HCT116 (cell line): ENCODE data around the gene ANKS1A. TPM values are rescaled to one million over a fixed set of nuclear protein-coding genes. Genes with fewer than 3 reads are reported as not detected.

Experiments used
- ATAC-seq: fragments of 200-7000 bp; cut with Tn5 transposase; 2 replicates; pipeline ENCODE4 v1.9.1; 2020; ENCODE audit warnings: mild to moderate bottlenecking, moderate library complexity
- BruUV-seq: library from RNA; stranded (reverse); fragments of 400-500 nt; replicated peaks from 2 replicates; lab custom pipeline; 2021; lab: Mats Ljungman, UMichigan
- CTCF ChIA-PET: fragments of 300-600 bp; sonication (Branson Sonifier 250); formaldehyde crosslinking; loops from one replicate; lab custom pipeline; 2021; ENCODE audit warnings: antibody characterized with exemption; lab: Charles Lee
- POLR2A ChIA-PET: fragments of 300-600, 350-600 bp; sonication (Branson Sonifier 250); formaldehyde crosslinking; loops from one replicate; lab custom pipeline; 2021; ENCODE audit warnings: antibody characterized with exemption; lab: Charles Lee
- RAD21 ChIA-PET, 2 experiments: fragments of 300-600 bp; sonication (Branson Sonifier 250); formaldehyde crosslinking; loops; one replicate each; lab custom pipeline; 2023; ENCODE audit warnings: low total read pairs in 2 of 2; ENCODE audit not compliant: uncharacterized antibody in 2 of 2, unreplicated experiment in 2 of 2, low non-redundant PET in 1 of 2; lab: Charles Lee
- DNase-seq: peaks from one replicate; pipeline ENCODE4 v3.0.0-alpha.2; 2010; ENCODE audit warnings: low read depth, low spot score
- H2AFZ ChIP-seq: fragments of 200-600 bp; shearing (Covaris generic), sonication (generic); 2 replicates; pipeline ENCODE4 v1.6.1; 2017; ENCODE audit warnings: low read depth, mixed run types, mixed read lengths, antibody characterized with exemption, low read length; ENCODE audit not compliant: poor library complexity, severe bottlenecking
- H3K27ac ChIP-seq: 2 replicates; pipeline ENCODE4 v1.5.1; 2012; ENCODE audit warnings: low read depth, low read length
- H3K27me3 ChIP-seq: fragments of 200-600 bp; sonication (generic); 2 replicates; pipeline ENCODE4 v1.6.1; 2016; ENCODE audit warnings: mixed run types, low read length, mixed read lengths; ENCODE audit not compliant: insufficient read depth
- H3K36me3 ChIP-seq, 2 experiments: fragments of 200-500 bp in 1 of 2; fragments of 200-600 bp in 1 of 2; sonication (Bioruptor generic) in 1 of 2; sonication (generic) in 1 of 2; 2 replicates each; pipeline versions ENCODE4 v1.5.1 to v1.6.1; 2014 to 2016; ENCODE audit warnings: low read length in 2 of 2, inconsistent platforms in 1 of 2, mixed read lengths in 1 of 2, mixed run types in 1 of 2; ENCODE audit not compliant: insufficient read depth in 2 of 2, control insufficient read depth in 1 of 2
- H3K4me1 ChIP-seq, 2 experiments: fragments of 200-600 bp in 1 of 2; sonication (generic) in 1 of 2; 2 replicates each; pipeline versions ENCODE4 v1.5.1 to v1.6.1; 2012 to 2017; ENCODE audit warnings: low read length in 2 of 2, inconsistent platforms in 1 of 2, mild to moderate bottlenecking in 1 of 2, mixed read lengths in 1 of 2, mixed run types in 1 of 2, moderate library complexity in 1 of 2; ENCODE audit not compliant: insufficient read depth in 2 of 2, control insufficient read depth in 1 of 2
- H3K4me2 ChIP-seq: fragments of 200-600 bp; sonication (generic); 2 replicates; pipeline ENCODE4 v1.6.1; 2017; ENCODE audit warnings: mixed run types, low read length, mixed read lengths
- H3K4me3 ChIP-seq, 2 experiments: fragments of 200-600 bp in 1 of 2; sonication (generic) in 1 of 2; replicated peaks in 1 of 2; 2 replicates each; pipeline ENCODE4 v1.5.1; 2011 to 2016; ENCODE audit warnings: low read length in 2 of 2, control low read depth in 1 of 2, low read depth in 1 of 2, mild to moderate bottlenecking in 1 of 2, mixed read lengths in 1 of 2, mixed run types in 1 of 2
- H3K79me2 ChIP-seq: fragments of 200-600 bp; sonication (generic); 2 replicates; pipeline ENCODE4 v1.6.1; 2017; ENCODE audit warnings: mild to moderate bottlenecking, mixed run types, low read length, moderate library complexity, mixed read lengths; ENCODE audit not compliant: insufficient read depth
- H3K9ac ChIP-seq: fragments of 200-600 bp; sonication (generic); 2 replicates; pipeline ENCODE4 v1.6.1; 2016; ENCODE audit warnings: low read length, mixed read lengths
- H3K9me2 ChIP-seq: fragments of 200-600 bp; sonication (generic), shearing (Covaris generic); 2 replicates; pipeline ENCODE4 v1.6.1; 2017; ENCODE audit warnings: mixed run types, mild to moderate bottlenecking, moderate library complexity; ENCODE audit not compliant: insufficient read depth
- H3K9me3 ChIP-seq, 2 experiments: fragments of 200-500 bp in 1 of 2; fragments of 200-600 bp in 1 of 2; sonication (Bioruptor generic) in 1 of 2; sonication (generic) in 1 of 2; 2 replicates each; pipeline ENCODE4 v1.6.1; 2014 to 2017; ENCODE audit warnings: low read length in 2 of 2, mixed read lengths in 2 of 2, inconsistent platforms in 1 of 2, low read depth in 1 of 2, mild to moderate bottlenecking in 1 of 2, mixed run types in 1 of 2, moderate library complexity in 1 of 2; ENCODE audit not compliant: control insufficient read depth in 1 of 2, insufficient read depth in 1 of 2
- H4K20me1 ChIP-seq: fragments of 200-600 bp; sonication (generic), shearing (Covaris generic); 2 replicates; pipeline ENCODE4 v1.6.1; 2017; ENCODE audit warnings: mixed run types, mild to moderate bottlenecking, moderate library complexity; ENCODE audit not compliant: insufficient read depth
- CBX3 ChIP-seq: IDR thresholded peaks from 2 replicates; pipeline ENCODE4 v1.6.1; 2012; ENCODE audit warnings: low read depth
- CEBPB ChIP-seq: IDR thresholded peaks from 2 replicates; pipeline ENCODE4 v1.6.1; 2012; ENCODE audit warnings: low read depth
- EGR1 ChIP-seq: IDR thresholded peaks from 2 replicates; pipeline ENCODE4 v1.6.1; 2012; ENCODE audit warnings: low read depth
- ELF1 ChIP-seq: IDR thresholded peaks from 2 replicates; pipeline ENCODE4 v1.6.1; 2012; ENCODE audit warnings: low read depth, borderline replicate concordance
- EZH2phosphoT487 ChIP-seq: fragments of 200-600 bp; IDR thresholded peaks from 2 replicates; pipeline ENCODE4 v1.6.1; 2018; ENCODE audit warnings: antibody characterized with exemption, borderline replicate concordance
- POLR2A ChIP-seq: IDR thresholded peaks from 2 replicates; pipeline ENCODE4 v1.7.0; 2011; ENCODE audit warnings: borderline replicate concordance; ENCODE audit not compliant: insufficient read depth, insufficient read length; ENCODE audit errors: extremely low read depth
- POLR2AphosphoS5 ChIP-seq: IDR thresholded peaks from 2 replicates; pipeline ENCODE4 v1.6.1; 2011; ENCODE audit warnings: mild to moderate bottlenecking, low read depth, low read length, moderate library complexity
- RAD21 ChIP-seq: IDR thresholded peaks from 2 replicates; pipeline ENCODE4 v1.6.1; 2012; ENCODE audit warnings: low read depth, mild to moderate bottlenecking
- REST ChIP-seq: IDR thresholded peaks from 2 replicates; pipeline ENCODE4 v1.6.1; 2012; ENCODE audit warnings: low read depth
- SP1 ChIP-seq: IDR thresholded peaks from 2 replicates; pipeline ENCODE4 v1.6.1; 2012; ENCODE audit warnings: low read depth
- SRF ChIP-seq: IDR thresholded peaks from 2 replicates; pipeline ENCODE4 v1.6.1; 2012; ENCODE audit warnings: low read depth
- YY1 ChIP-seq: IDR thresholded peaks from 2 replicates; pipeline ENCODE4 v1.6.1; 2011; ENCODE audit warnings: low read length, low read depth, moderate library complexity, mild to moderate bottlenecking; ENCODE audit not compliant: insufficient replicate concordance; ENCODE audit errors: extremely low read depth
- ZFX ChIP-seq: fragments of 450-650 bp; IDR thresholded peaks from 2 replicates; pipeline ENCODE4 v1.6.1; 2017
- intact Hi-C: fragments of 100-400 bp; cut with micrococcal nuclease; formaldehyde crosslinking; loops from 2 replicates; pipeline ENCODE4 v1.10.0; 2022
- total RNA-seq: library from RNA; stranded (reverse); gene quantifications from one replicate; pipeline ENCODE4 v1.2.1, GENCODE V29; 2021; ENCODE audit not compliant: unreplicated experiment
- TF ChIP-seq, protein P1 (sequence below): IDR thresholded peaks from 2 replicates; pipeline ENCODE4 v1.6.1; 2011; ENCODE audit warnings: mild to moderate bottlenecking, low read length, moderate library complexity; ENCODE audit not compliant: insufficient replicate concordance; ENCODE audit errors: extremely low read depth
- TF ChIP-seq, protein P2 (sequence below), 3 experiments: fragments of 200-600 bp in 1 of 3; sonication (generic) in 1 of 3; IDR thresholded peaks in 2 of 3; conservative IDR thresholded peaks in 1 of 3; 2 replicates each; pipeline ENCODE4 v1.5.1; 2012 to 2017; ENCODE audit warnings: low read depth in 2 of 3, low read length in 2 of 3, antibody characterized with exemption in 1 of 3, borderline replicate concordance in 1 of 3, control low read depth in 1 of 3, mild to moderate bottlenecking in 1 of 3, mixed read lengths in 1 of 3, mixed run types in 1 of 3, moderate library complexity in 1 of 3; ENCODE audit not compliant: insufficient read depth in 1 of 3
- TF ChIP-seq, protein P3 (sequence below): IDR thresholded peaks from 2 replicates; pipeline ENCODE4 v1.6.1; 2012

The ANKS1A gene
- total RNA-seq, 1 experiment from 2014 or later, result 20.6 TPM

GRCh38 chr6:34888874-34889555 lies at the start of gene ANKS1A (continued):
- peak; percentile 90 for TF ChIP-seq EGR1
- TF ChIP-seq, protein P1, sequence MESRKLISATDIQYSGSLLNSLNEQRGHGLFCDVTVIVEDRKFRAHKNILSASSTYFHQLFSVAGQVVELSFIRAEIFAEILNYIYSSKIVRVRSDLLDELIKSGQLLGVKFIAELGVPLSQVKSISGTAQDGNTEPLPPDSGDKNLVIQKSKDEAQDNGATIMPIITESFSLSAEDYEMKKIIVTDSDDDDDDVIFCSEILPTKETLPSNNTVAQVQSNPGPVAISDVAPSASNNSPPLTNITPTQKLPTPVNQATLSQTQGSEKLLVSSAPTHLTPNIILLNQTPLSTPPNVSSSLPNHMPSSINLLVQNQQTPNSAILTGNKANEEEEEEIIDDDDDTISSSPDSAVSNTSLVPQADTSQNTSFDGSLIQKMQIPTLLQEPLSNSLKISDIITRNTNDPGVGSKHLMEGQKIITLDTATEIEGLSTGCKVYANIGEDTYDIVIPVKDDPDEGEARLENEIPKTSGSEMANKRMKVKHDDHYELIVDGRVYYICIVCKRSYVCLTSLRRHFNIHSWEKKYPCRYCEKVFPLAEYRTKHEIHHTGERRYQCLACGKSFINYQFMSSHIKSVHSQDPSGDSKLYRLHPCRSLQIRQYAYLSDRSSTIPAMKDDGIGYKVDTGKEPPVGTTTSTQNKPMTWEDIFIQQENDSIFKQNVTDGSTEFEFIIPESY, result no peak
- TF ChIP-seq, all 23 proteins: peak for 8

- ATAC-seq, result peak; percentile 20; the same call in 1 of the 2 replicates
- no peaks in the 10 kb centered on the region for H3K9me2 ChIP-seq
- CTCF ChIA-PET, result no interaction called here
- no peaks in the 10 kb centered on the region for H3K79me2 ChIP-seq
- no peak for DNase-seq
- no peaks in the 10 kb centered on the region for H3K27me3 ChIP-seq
- intact Hi-C loops, result no loop called here
- peaks cover 0 to 17% of the 10 kb centered on the region in 2 experiments; a peak in 1 of 4 replicates for H3K36me3 ChIP-seq
- RAD21 ChIA-PET, result no interaction called here
- H3K4me1 ChIP-seq, result peaks cover 0 to 13% of the 10 kb centered on the region in 2 experiments; a peak in 1 of 4 replicates
- POLR2A ChIA-PET, result interaction anchor here (0.6 kb wide), 1 partner anchor 49 kb away, joined by 3 read pairs; no protein-coding TSS in a partner anchor
- no peak overlapping the region for H2AFZ ChIP-seq
- no peaks in the 10 kb centered on the region for H4K20me1 ChIP-seq
- H3K4me3 ChIP-seq, result no peak overlapping the region
- BruUV-seq, result no TSS peak
- no peak overlapping the region for H3K4me2 ChIP-seq
- H3K27ac ChIP-seq, result peak overlapping the region; percentile 1; the same call in 1 of the 2 replicates
- H3K9me3 ChIP-seq, result no peaks in the 10 kb centered on the region
- no peak overlapping the region for H3K9ac ChIP-seq
- no peak for TF ChIP-seq REST
- no peak for TF ChIP-seq RAD21
- TF ChIP-seq, protein P2, sequence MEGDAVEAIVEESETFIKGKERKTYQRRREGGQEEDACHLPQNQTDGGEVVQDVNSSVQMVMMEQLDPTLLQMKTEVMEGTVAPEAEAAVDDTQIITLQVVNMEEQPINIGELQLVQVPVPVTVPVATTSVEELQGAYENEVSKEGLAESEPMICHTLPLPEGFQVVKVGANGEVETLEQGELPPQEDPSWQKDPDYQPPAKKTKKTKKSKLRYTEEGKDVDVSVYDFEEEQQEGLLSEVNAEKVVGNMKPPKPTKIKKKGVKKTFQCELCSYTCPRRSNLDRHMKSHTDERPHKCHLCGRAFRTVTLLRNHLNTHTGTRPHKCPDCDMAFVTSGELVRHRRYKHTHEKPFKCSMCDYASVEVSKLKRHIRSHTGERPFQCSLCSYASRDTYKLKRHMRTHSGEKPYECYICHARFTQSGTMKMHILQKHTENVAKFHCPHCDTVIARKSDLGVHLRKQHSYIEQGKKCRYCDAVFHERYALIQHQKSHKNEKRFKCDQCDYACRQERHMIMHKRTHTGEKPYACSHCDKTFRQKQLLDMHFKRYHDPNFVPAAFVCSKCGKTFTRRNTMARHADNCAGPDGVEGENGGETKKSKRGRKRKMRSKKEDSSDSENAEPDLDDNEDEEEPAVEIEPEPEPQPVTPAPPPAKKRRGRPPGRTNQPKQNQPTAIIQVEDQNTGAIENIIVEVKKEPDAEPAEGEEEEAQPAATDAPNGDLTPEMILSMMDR (IDR thresholded peaks at IDR 0.05 in 2 of 3, conservative IDR thresholded peaks at IDR 0.05 in 1 of 3; ENCODE audit: borderline replicate concordance in 1 of 3, insufficient read depth in 1 of 3, low read depth in 2 of 3, low read length in 2 of 3), result no peak
- no peak for TF ChIP-seq POLR2AphosphoS5
- no peak for TF ChIP-seq CEBPB
- no peak for TF ChIP-seq YY1
- TF ChIP-seq ELF1, result no peak
- no peak for TF ChIP-seq SP1
- TF ChIP-seq, protein P3, sequence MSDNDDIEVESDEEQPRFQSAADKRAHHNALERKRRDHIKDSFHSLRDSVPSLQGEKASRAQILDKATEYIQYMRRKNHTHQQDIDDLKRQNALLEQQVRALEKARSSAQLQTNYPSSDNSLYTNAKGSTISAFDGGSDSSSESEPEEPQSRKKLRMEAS, result no peak
- no peak for TF ChIP-seq ZFX
- no peak for TF ChIP-seq SRF
- no peak for TF ChIP-seq EZH2phosphoT487
- TF ChIP-seq POLR2A, result no peak
- no peak for TF ChIP-seq CBX3
Measured at GRCh38 chr6:34839666-34840352, 49.2 kb upstream of the ANKS1A start.
